Aorta (tissue), 5 donors: Measurements from ENCODE around the gene TP53TG5. TPM values are rescaled to one million over a fixed set of nuclear protein-coding genes. Genes with fewer than 3 reads are reported as not detected.
A peak's percentile ranks its signal among the peaks of the same experiment; 100 is the strongest.

ENCODE experiments used
- ATAC-seq: fragments of 200-7000 bp; cut with Tn5 transposase; one replicate; pipeline ENCODE4 v1.9.1; 2022; ENCODE audit warnings: moderate library complexity; ENCODE audit not compliant: low FRiP score
- DNase-seq, 2 donors: peaks; one replicate each; pipeline ENCODE4 v3.0.0-alpha.2; 2020
- H3K27ac ChIP-seq, 2 donors: one replicate each; pipeline ENCODE4 v1.5.1; 2013; ENCODE audit warnings: low read length in 2 of 2, mild to moderate bottlenecking in 2 of 2, moderate library complexity in 2 of 2, control low read depth in 1 of 2, inconsistent platforms in 1 of 2, low read depth in 1 of 2
- H3K27me3 ChIP-seq, 2 donors: one replicate each; pipeline ENCODE4 v1.6.1; 2013; ENCODE audit warnings: control low read depth in 1 of 2, low read length in 1 of 2, mild to moderate bottlenecking in 1 of 2, moderate library complexity in 1 of 2; ENCODE audit not compliant: insufficient read depth in 2 of 2, control insufficient read depth in 1 of 2
- H3K36me3 ChIP-seq, 2 donors: one replicate each; pipeline ENCODE4 v1.6.1; 2013; ENCODE audit warnings: control low read depth in 1 of 2, low read length in 1 of 2, mild to moderate bottlenecking in 1 of 2; ENCODE audit not compliant: insufficient read depth in 2 of 2, control insufficient read depth in 1 of 2
- H3K4me1 ChIP-seq, 2 donors: one replicate each; pipeline ENCODE4 v1.6.1; 2013; ENCODE audit warnings: low read length in 2 of 2, control low read depth in 1 of 2, mild to moderate bottlenecking in 1 of 2, moderate library complexity in 1 of 2; ENCODE audit not compliant: insufficient read depth in 2 of 2, control insufficient read depth in 1 of 2
- H3K4me3 ChIP-seq, 2 donors: one replicate each; pipeline ENCODE4 v1.5.1; 2013; ENCODE audit warnings: low read length in 2 of 2, control low read depth in 1 of 2, mild to moderate bottlenecking in 1 of 2
- H3K9me3 ChIP-seq: one replicate; pipeline ENCODE4 v1.6.1; 2013; ENCODE audit warnings: mild to moderate bottlenecking, low read length; ENCODE audit not compliant: control insufficient read depth
- WGBS, 2 donors: extraction: QIAGEN DNeasy Blood & Tissue Kit; methylation state at CpG; one replicate each; pipeline ENCODE4 v1.1.7; 2013; 5-methylcytosine and 5-hydroxymethylcytosine counted together
- intact Hi-C, 2 donors: fragments of 100-400 bp; cut with DNase I; formaldehyde crosslinking; loops; one replicate each; pipeline versions ENCODE4 v1.14.2 to v1.15.0; 2022
- polyA plus RNA-seq, 2 donors: library from polyadenylated mRNA; stranded (reverse); fragments of 200-250 nt; gene quantifications; one replicate each; pipeline ENCODE4 v1.2.3, GENCODE V29; 2013
- total RNA-seq, 2 donors: library from RNA; stranded (reverse); fragmentation: NEBNext Ultra II Directional; extraction: Animal tissue kit (Norgen Biotek cat#: 25700); gene quantifications; one replicate each; pipeline ENCODE4 v1.2.1, GENCODE V29; 2021
- donor health status: healthy with polysubstance abuse.
- donor health status: Bipolar disorder and iron deficiency.
- donor health status: DM: no; HTN: no; CAD: no.
- donor health status: DM: no; HTN: no; CAD: no.
- donor health status: DM: yes; HTN: yes; CAD: no.

Gene TP53TG5
- total and polyA plus RNA-seq, 4 donors: 0.66 to 0.91 TPM; not detected in 2

- Histone ChIP-seq H3K36me3 (no peaks in the 10 kb centered on the region), H3K27ac (peak overlapping the region; percentile 46 to 94), H3K4me3 (peak overlapping the region; percentile 54 to 76), H3K27me3 (peaks cover 0 to 2% of the 10 kb centered on the region in 2 donors), H3K4me1 (no peaks in the 10 kb centered on the region), H3K9me3 (no peaks in the 10 kb centered on the region)
- ATAC-seq (no peak), DNase-seq (no peak)
- intact Hi-C loops: no loop called here
- 4 to 6% methylated on average over 10 of the region's 10 CpGs for WGBS, 2 donors
Observed at GRCh38 chr20:45347297-45347935, 30.7 kb downstream of the TP53TG5 start.

GRCh38 chr20:45346851-45347250, 31.3 kb downstream of the TP53TG5 start:
- peak overlapping the region in 1 of 2 donors; percentile 94 for H3K27ac ChIP-seq

GRCh38 chr20:45346291-45346718, 31.8 kb downstream of the TP53TG5 start:
- WGBS, 2 donors: 79 to 81% methylated on average over 3 of the region's 3 CpGs
- no peak for DNase-seq
- Histone ChIP-seq H3K27ac (peak overlapping the region in 1 of 2 donors; percentile 49), H3K4me1 (no peaks in the 10 kb centered on the region), H3K9me3 (no peaks in the 10 kb centered on the region), H3K36me3 (no peaks in the 10 kb centered on the region), H3K4me3 (peak overlapping the region in 1 of 2 donors; percentile 54), H3K27me3 (peaks cover 0 to 2% of the 10 kb centered on the region in 2 donors)
- no peak for ATAC-seq
- intact Hi-C loops: no loop called here

More at GRCh38 chr20:45346851-45347250, 31.3 kb downstream of the TP53TG5 start:
- intact Hi-C loops: no loop called here
- Histone ChIP-seq H3K36me3 (no peaks in the 10 kb centered on the region), H3K27me3 (peaks cover 0 to 2% of the 10 kb centered on the region in 2 donors), H3K4me3 (peak overlapping the region; percentile 54 to 76), H3K9me3 (no peaks in the 10 kb centered on the region), H3K4me1 (no peaks in the 10 kb centered on the region)
- WGBS, 2 donors: 51 to 65% methylated on average over 5 of the region's 5 CpGs
- DNase-seq (no peak), ATAC-seq (no peak)

- WGBS, 2 donors: 69 to 74% methylated on average over 9 of the region's 9 CpGs
Observed at GRCh38 chr20:45345104-45345936, 32.8 kb downstream of the TP53TG5 start.

GRCh38 chr20:45344168-45344860, 33.8 kb downstream of the TP53TG5 start:
- intact Hi-C loops: loop anchor here in 1 of 2 donors (5.0 kb wide), 1 partner anchor 438 kb away; no protein-coding TSS in a partner anchor
- Histone ChIP-seq H3K9me3 (no peaks in the 10 kb centered on the region), H3K36me3 (no peaks in the 10 kb centered on the region), H3K4me1 (no peaks in the 10 kb centered on the region), H3K27me3 (peaks cover 0 to 2% of the 10 kb centered on the region in 2 donors), H3K4me3 (no peak overlapping the region), H3K27ac (peak overlapping the region; percentile 98 to 100)
- 14 to 16% methylated on average over 9 of the region's 9 CpGs for WGBS, 2 donors
- DNase-seq (peak; percentile 78 to 89), ATAC-seq (peak; percentile 34)

More at GRCh38 chr20:45345104-45345936, 32.8 kb downstream of the TP53TG5 start:
- no peak overlapping the region for H3K4me3 ChIP-seq
- DNase-seq: no peak
- ATAC-seq: no peak
- H3K9me3 ChIP-seq: no peaks in the 10 kb centered on the region
- H3K4me1 ChIP-seq: no peaks in the 10 kb centered on the region
- peak overlapping the region; percentile 74 to 100 for H3K27ac ChIP-seq
- H3K27me3 ChIP-seq: peaks cover 0 to 2% of the 10 kb centered on the region in 2 donors
- intact Hi-C loops: no loop called here
- H3K36me3 ChIP-seq: no peaks in the 10 kb centered on the region

GRCh38 chr20:45343532-45344167, 34.5 kb downstream of the TP53TG5 start:
- WGBS, 2 donors: 58 to 61% methylated on average over 6 of the region's 6 CpGs
- Histone ChIP-seq H3K4me1 (no peaks in the 10 kb centered on the region), H3K9me3 (no peaks in the 10 kb centered on the region), H3K27ac (peak overlapping the region; percentile 34 to 77), H3K4me3 (no peak overlapping the region), H3K27me3 (peaks cover 0 to 2% of the 10 kb centered on the region in 2 donors), H3K36me3 (no peaks in the 10 kb centered on the region)
- intact Hi-C loops: loop anchor here in 1 of 2 donors (5.0 kb wide), 1 partner anchor 439 kb away; no protein-coding TSS in a partner anchor
- ATAC-seq (no peak), DNase-seq (no peak)

- 58 to 64% methylated on average over 6 of the region's 6 CpGs for WGBS, 2 donors
- intact Hi-C loops: loop anchor here in 1 of 2 donors (5.0 kb wide), 1 partner anchor 439 kb away; no protein-coding TSS in a partner anchor
Observed at GRCh38 chr20:45342855-45343531, 35.1 kb downstream of the TP53TG5 start.

More at GRCh38 chr20:45342855-45343531, 35.1 kb downstream of the TP53TG5 start:
- no peak for ATAC-seq
- H3K9me3 ChIP-seq: no peaks in the 10 kb centered on the region
- DNase-seq: no peak
- H3K36me3 ChIP-seq: no peaks in the 10 kb centered on the region
- H3K27ac ChIP-seq: peak overlapping the region; percentile 34 to 77
- peaks cover 0 to 4% of the 10 kb centered on the region in 2 donors for H3K4me1 ChIP-seq
- no peaks in the 10 kb centered on the region for H3K27me3 ChIP-seq
- H3K4me3 ChIP-seq: no peak overlapping the region
